Panc1 (cell line): ENCODE measurements around the gene SPEG.

Experiments
- TCF7L2 ChIP-seq: IDR thresholded peaks from 2 replicates; pipeline ENCODE4 v1.6.1; 2011; ENCODE audit warnings: mild to moderate bottlenecking, low read depth, low read length, inconsistent platforms
- TF ChIP-seq, protein P1 (sequence below): fragments of 450-650 bp; IDR thresholded peaks from 2 replicates; pipeline ENCODE4 v1.5.1; 2017; ENCODE audit warnings: mild to moderate bottlenecking

DNA sequence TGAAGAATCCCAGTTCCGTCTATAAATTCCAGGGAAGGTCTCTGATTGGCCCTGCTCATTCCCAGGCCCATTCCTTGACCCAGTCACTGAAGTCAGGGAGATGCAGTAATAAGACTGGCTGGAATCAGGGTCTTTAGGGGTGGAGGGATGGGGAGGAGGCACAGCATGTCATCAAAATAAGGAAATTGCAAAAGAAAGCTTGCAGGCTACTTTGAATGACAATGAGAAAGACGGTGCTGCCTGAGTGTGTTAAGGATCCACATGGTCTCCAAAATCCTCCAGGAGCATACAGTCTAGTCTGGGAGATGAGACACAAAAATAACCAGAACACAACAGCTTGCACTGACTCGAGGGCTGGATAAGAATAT, 18.4 kb upstream of the SPEG start:
- TF ChIP-seq, protein P1, sequence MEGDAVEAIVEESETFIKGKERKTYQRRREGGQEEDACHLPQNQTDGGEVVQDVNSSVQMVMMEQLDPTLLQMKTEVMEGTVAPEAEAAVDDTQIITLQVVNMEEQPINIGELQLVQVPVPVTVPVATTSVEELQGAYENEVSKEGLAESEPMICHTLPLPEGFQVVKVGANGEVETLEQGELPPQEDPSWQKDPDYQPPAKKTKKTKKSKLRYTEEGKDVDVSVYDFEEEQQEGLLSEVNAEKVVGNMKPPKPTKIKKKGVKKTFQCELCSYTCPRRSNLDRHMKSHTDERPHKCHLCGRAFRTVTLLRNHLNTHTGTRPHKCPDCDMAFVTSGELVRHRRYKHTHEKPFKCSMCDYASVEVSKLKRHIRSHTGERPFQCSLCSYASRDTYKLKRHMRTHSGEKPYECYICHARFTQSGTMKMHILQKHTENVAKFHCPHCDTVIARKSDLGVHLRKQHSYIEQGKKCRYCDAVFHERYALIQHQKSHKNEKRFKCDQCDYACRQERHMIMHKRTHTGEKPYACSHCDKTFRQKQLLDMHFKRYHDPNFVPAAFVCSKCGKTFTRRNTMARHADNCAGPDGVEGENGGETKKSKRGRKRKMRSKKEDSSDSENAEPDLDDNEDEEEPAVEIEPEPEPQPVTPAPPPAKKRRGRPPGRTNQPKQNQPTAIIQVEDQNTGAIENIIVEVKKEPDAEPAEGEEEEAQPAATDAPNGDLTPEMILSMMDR: no peak
- TF ChIP-seq TCF7L2: no peak
